Panc1 (cell line): ENCODE results near the gene FKBP4. TPM values are rescaled to one million over a fixed set of nuclear protein-coding genes. Genes with fewer than 3 reads are reported as not detected.

Experiments
- ATAC-seq: fragments of 200-7000 bp; cut with Tn5 transposase; 2 replicates; pipeline ENCODE4 v1.9.1; 2020; ENCODE audit warnings: mild to moderate bottlenecking, moderate library complexity
- BruUV-seq: library from RNA; stranded (reverse); fragments of 400-500 nt; replicated peaks from 2 replicates; lab custom pipeline; 2021; lab: Mats Ljungman, UMichigan
- CTCF ChIA-PET: fragments of 300-600 bp; sonication (Branson Sonifier 250); formaldehyde crosslinking; loops from one replicate; lab custom pipeline; 2022; ENCODE audit warnings: antibody characterized with exemption; lab: Charles Lee
- POLR2A ChIA-PET: fragments of 300-600 bp; sonication (Branson Sonifier 250); formaldehyde crosslinking; loops from one replicate; lab custom pipeline; 2022; ENCODE audit warnings: antibody characterized with exemption; lab: Charles Lee
- DNase-seq: peaks from one replicate; pipeline ENCODE4 v3.0.0-alpha.2; 2010; ENCODE audit warnings: low read depth, low spot score
- H3K27ac ChIP-seq: 2 replicates; pipeline ENCODE4 v1.5.1; 2011; ENCODE audit warnings: mild to moderate bottlenecking, low read length, inconsistent platforms
- H3K27me3 ChIP-seq: fragments of 200-500 bp; sonication (Bioruptor generic); 2 replicates; pipeline ENCODE4 v1.6.0; 2014; ENCODE audit warnings: low read length, inconsistent platforms; ENCODE audit not compliant: control insufficient read depth, insufficient read depth
- H3K36me3 ChIP-seq: fragments of 200-500 bp; sonication (Bioruptor generic); 2 replicates; pipeline ENCODE4 v1.5.1; 2014; ENCODE audit warnings: inconsistent platforms, mild to moderate bottlenecking, low read length, moderate library complexity; ENCODE audit not compliant: control insufficient read depth, insufficient read depth
- H3K4me1 ChIP-seq: 2 replicates; pipeline ENCODE4 v1.5.1; 2011; ENCODE audit warnings: inconsistent platforms, mild to moderate bottlenecking, low read length, moderate library complexity; ENCODE audit not compliant: control insufficient read depth, insufficient read depth
- H3K4me3 ChIP-seq, 2 experiments: 2 replicates each; pipeline ENCODE4 v1.5.1; 2011 to 2012; ENCODE audit warnings: low read depth in 2 of 2, low read length in 2 of 2, mild to moderate bottlenecking in 2 of 2, inconsistent platforms in 1 of 2, moderate library complexity in 1 of 2
- H3K9me3 ChIP-seq: fragments of 200-500 bp; sonication (Bioruptor generic); 2 replicates; pipeline ENCODE4 v1.5.1; 2014; ENCODE audit warnings: low read depth, mild to moderate bottlenecking, inconsistent platforms, low read length, moderate library complexity; ENCODE audit not compliant: control insufficient read depth, insufficient read depth
- CTCF ChIP-seq: fragments of 450-650 bp; IDR thresholded peaks from 2 replicates; pipeline ENCODE4 v1.5.1; 2017; ENCODE audit warnings: mild to moderate bottlenecking
- POLR2AphosphoS5 ChIP-seq: IDR thresholded peaks from 2 replicates; pipeline ENCODE4 v1.6.1; 2012; ENCODE audit warnings: mild to moderate bottlenecking, low read depth, low read length, moderate library complexity
- SIN3A ChIP-seq: IDR thresholded peaks from 2 replicates; pipeline ENCODE4 v1.6.1; 2012; ENCODE audit warnings: low read depth, mild to moderate bottlenecking, low read length, moderate library complexity, borderline replicate concordance; ENCODE audit not compliant: insufficient read depth
- TCF7L2 ChIP-seq: IDR thresholded peaks from 2 replicates; pipeline ENCODE4 v1.6.1; 2011; ENCODE audit warnings: mild to moderate bottlenecking, low read depth, low read length, inconsistent platforms
- in situ Hi-C: cut with HindIII; loops from 2 replicates; pipeline ENCODE4 v1.10.0; 2016; ENCODE audit warnings: low sequenced_read_pairs, low pct_unique_long_range_greater_than_20kb
- intact Hi-C: fragments of 100-400 bp; cut with micrococcal nuclease; formaldehyde crosslinking; loops from one replicate; pipeline ENCODE4 v1.10.0; 2022; ENCODE audit not compliant: unreplicated experiment
- total RNA-seq: library from RNA; stranded (reverse); gene quantifications from one replicate; pipeline ENCODE4 v1.2.1, GENCODE V29; 2021; ENCODE audit not compliant: unreplicated experiment
- TF ChIP-seq, protein P1 (sequence below), 2 experiments: IDR thresholded peaks; 2 replicates each; pipeline ENCODE4 v1.6.1; 2011 to 2012; ENCODE audit warnings: low read depth in 2 of 2, control low read depth in 1 of 2, low read length in 1 of 2, mild to moderate bottlenecking in 1 of 2, moderate library complexity in 1 of 2; ENCODE audit not compliant: insufficient read depth in 1 of 2

FKBP4 gene
- total RNA-seq, 1 experiment from 2014 or later = 64.9 TPM

DNA sequence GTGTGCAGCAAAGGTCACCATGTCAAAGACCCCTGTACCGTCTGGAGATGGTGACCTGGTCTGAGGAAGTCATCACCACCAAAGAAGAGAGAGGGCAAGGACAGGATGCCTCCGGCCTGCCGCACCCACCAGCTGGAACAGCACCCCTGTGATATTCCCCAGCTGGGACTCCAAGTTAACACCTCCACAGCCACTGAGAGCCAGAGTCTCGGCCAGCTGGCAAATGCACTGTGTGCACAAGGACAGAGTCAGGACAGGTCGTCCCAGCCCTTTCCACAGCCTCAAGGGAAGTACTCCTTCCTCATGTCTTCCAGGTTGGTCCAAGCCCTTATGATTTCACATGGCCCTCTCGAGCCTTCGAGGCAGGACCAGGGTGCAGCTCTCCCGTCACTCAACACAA is 19.3 kb upstream of the FKBP4 start:
- H3K36me3 ChIP-seq = no peaks in the 10 kb centered on the region
- no peak for ATAC-seq
- H3K4me1 ChIP-seq = no peaks in the 10 kb centered on the region
- TF ChIP-seq CTCF (no peak), TCF7L2 (no peak), SIN3A (no peak), POLR2AphosphoS5 (no peak)
- TF ChIP-seq, protein P1, sequence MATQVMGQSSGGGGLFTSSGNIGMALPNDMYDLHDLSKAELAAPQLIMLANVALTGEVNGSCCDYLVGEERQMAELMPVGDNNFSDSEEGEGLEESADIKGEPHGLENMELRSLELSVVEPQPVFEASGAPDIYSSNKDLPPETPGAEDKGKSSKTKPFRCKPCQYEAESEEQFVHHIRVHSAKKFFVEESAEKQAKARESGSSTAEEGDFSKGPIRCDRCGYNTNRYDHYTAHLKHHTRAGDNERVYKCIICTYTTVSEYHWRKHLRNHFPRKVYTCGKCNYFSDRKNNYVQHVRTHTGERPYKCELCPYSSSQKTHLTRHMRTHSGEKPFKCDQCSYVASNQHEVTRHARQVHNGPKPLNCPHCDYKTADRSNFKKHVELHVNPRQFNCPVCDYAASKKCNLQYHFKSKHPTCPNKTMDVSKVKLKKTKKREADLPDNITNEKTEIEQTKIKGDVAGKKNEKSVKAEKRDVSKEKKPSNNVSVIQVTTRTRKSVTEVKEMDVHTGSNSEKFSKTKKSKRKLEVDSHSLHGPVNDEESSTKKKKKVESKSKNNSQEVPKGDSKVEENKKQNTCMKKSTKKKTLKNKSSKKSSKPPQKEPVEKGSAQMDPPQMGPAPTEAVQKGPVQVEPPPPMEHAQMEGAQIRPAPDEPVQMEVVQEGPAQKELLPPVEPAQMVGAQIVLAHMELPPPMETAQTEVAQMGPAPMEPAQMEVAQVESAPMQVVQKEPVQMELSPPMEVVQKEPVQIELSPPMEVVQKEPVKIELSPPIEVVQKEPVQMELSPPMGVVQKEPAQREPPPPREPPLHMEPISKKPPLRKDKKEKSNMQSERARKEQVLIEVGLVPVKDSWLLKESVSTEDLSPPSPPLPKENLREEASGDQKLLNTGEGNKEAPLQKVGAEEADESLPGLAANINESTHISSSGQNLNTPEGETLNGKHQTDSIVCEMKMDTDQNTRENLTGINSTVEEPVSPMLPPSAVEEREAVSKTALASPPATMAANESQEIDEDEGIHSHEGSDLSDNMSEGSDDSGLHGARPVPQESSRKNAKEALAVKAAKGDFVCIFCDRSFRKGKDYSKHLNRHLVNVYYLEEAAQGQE (IDR thresholded peaks at IDR 0.05; ENCODE audit: insufficient read depth in 1 of 2, low read depth in 2 of 2, low read length in 1 of 2) = no peak
- POLR2A ChIA-PET = no interaction called here
- DNase-seq = no peak
- CTCF ChIA-PET = no interaction called here
- intact Hi-C loops (no loop called here), in situ Hi-C loops (no loop called here)
- no peak overlapping the region for H3K27ac ChIP-seq
- H3K9me3 ChIP-seq = no peaks in the 10 kb centered on the region
- H3K4me3 ChIP-seq = no peak overlapping the region
- no TSS peak for BruUV-seq
- no peaks in the 10 kb centered on the region for H3K27me3 ChIP-seq

GRCh38 chr12:2776129-2776806 is 18.5 kb upstream of the FKBP4 start:
- Histone ChIP-seq H3K27me3 (no peaks in the 10 kb centered on the region), H3K9me3 (no peaks in the 10 kb centered on the region), H3K4me1 (no peaks in the 10 kb centered on the region), H3K36me3 (no peaks in the 10 kb centered on the region), H3K4me3 (no peak overlapping the region), H3K27ac (no peak overlapping the region)
- no TSS peak for BruUV-seq
- ATAC-seq = no peak
- in situ Hi-C loops (no loop called here), intact Hi-C loops (no loop called here)
- ChIA-PET CTCF (no interaction called here), POLR2A (no interaction called here)
- TF ChIP-seq CTCF (no peak), TCF7L2 (no peak), SIN3A (no peak)
- TF ChIP-seq, protein P1 (IDR thresholded peaks at IDR 0.05; ENCODE audit: insufficient read depth in 1 of 2, low read depth in 2 of 2, low read length in 1 of 2) = no peak
- no peak for DNase-seq
